ENCODE data around the gene DPY19L3.

DPY19L3 gene

DNA sequence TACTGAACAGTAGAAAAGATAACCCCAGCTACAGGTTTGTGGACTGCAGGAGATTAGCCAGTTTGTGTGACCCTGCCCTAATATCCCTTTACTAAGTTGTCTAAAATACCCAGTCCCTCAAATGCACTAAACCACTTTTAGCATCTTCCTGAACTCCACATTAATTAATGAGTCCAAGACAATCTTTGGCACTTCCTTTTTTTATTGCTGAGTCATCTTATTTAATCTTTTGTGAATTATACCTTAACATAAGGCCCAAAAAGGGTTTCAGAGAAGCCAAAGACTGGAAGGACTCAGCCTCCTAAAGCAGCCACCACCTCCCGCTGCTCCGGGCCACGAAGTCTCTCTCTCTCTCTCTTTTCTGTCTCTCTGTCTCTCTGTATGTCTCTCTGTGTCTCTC, 126.7 kb downstream of the DPY19L3 start:
- no peak for DNase-seq

Data from stimulated activated CD4-positive, alpha-beta T cell treated with anti-CD3 and anti-CD28 coated beads, Interleukin-2, amount 100 ng/mL, for 24 hours (primary cell).